Mucosa of descending colon (tissue), 3 donors: ENCODE results near the gene MRPL19. TPM values are rescaled to one million over a fixed set of nuclear protein-coding genes. Genes with fewer than 3 reads are reported as not detected.

Experiments used
- ATAC-seq: fragments of 200-7000 bp; cut with Tn5 transposase; one replicate; pipeline ENCODE4 v1.9.1; 2020; ENCODE audit warnings: mild to moderate bottlenecking, moderate library complexity
- DNase-seq, 3 donors: peaks; one replicate each; pipeline ENCODE4 v3.0.0-alpha.2; 2020
- H3K36me3 ChIP-seq: fragments of 200-600 bp; one replicate; pipeline ENCODE4 v1.8.0; 2021; ENCODE audit warnings: low read depth, mild to moderate bottlenecking
- H3K4me1 ChIP-seq: fragments of 200-600 bp; one replicate; pipeline ENCODE4 v1.8.0; 2021; ENCODE audit warnings: low read depth, mild to moderate bottlenecking
- H3K4me3 ChIP-seq: fragments of 200-600 bp; one replicate; pipeline ENCODE4 v1.8.0; 2021; ENCODE audit warnings: mild to moderate bottlenecking
- H3K9me3 ChIP-seq: fragments of 200-600 bp; one replicate; pipeline ENCODE4 v1.8.0; 2021; ENCODE audit warnings: mild to moderate bottlenecking
- intact Hi-C, 2 donors: fragments of 100-400 bp; cut with DNase I in 1 of 2; cut with micrococcal nuclease in 1 of 2; formaldehyde crosslinking; loops; one replicate each; pipeline versions ENCODE4 v1.11.0 to v1.11.1; 2022; cut with DNase I, micrococcal nuclease
- total RNA-seq, 3 donors: library from RNA; stranded (reverse); fragmentation: NEBNext Ultra II Directional in 2 of 3; extraction: Animal tissue kit (Norgen Biotek cat#: 25700) in 2 of 3; gene quantifications; one replicate each; pipeline versions ENCODE4 v1.2.1 to v1.2.4, GENCODE V29; 2021 to 2023
- TF ChIP-seq, protein P1 (sequence below): fragments of 200-600 bp; IDR thresholded peaks from one replicate; pipeline ENCODE4 v1.8.0; 2022; ENCODE audit warnings: antibody characterized with exemption, mild to moderate bottlenecking
- donor health status: DM: no; HTN: no; CAD: no; lungs with moderate emphysema.
- donor health status: DM: no; HTN: no; CAD: no.
- donor health status: DM: no; HTN: yes; CAD: no.

Gene MRPL19
- total RNA-seq, 3 donors from 2014 or later = 34.6 to 53.3 (median 45.1) TPM

- H3K9me3 ChIP-seq = no peaks in the 10 kb centered on the region
- no peak overlapping the region for H3K4me3 ChIP-seq
- H3K36me3 ChIP-seq = no peaks in the 10 kb centered on the region
- H3K4me1 ChIP-seq = no peaks in the 10 kb centered on the region
- no peak for ATAC-seq
- no peak for DNase-seq
- TF ChIP-seq, protein P1, sequence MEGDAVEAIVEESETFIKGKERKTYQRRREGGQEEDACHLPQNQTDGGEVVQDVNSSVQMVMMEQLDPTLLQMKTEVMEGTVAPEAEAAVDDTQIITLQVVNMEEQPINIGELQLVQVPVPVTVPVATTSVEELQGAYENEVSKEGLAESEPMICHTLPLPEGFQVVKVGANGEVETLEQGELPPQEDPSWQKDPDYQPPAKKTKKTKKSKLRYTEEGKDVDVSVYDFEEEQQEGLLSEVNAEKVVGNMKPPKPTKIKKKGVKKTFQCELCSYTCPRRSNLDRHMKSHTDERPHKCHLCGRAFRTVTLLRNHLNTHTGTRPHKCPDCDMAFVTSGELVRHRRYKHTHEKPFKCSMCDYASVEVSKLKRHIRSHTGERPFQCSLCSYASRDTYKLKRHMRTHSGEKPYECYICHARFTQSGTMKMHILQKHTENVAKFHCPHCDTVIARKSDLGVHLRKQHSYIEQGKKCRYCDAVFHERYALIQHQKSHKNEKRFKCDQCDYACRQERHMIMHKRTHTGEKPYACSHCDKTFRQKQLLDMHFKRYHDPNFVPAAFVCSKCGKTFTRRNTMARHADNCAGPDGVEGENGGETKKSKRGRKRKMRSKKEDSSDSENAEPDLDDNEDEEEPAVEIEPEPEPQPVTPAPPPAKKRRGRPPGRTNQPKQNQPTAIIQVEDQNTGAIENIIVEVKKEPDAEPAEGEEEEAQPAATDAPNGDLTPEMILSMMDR = no peak
- intact Hi-C loops = no loop called here
Observed at GRCh38 chr2:75688196-75688595, 41.6 kb downstream of the MRPL19 start.

- TF ChIP-seq, protein P1 = no peak
- DNase-seq (no peak), ATAC-seq (no peak)
- no peaks in the 10 kb centered on the region for H3K9me3 ChIP-seq
- no peaks in the 10 kb centered on the region for H3K36me3 ChIP-seq
- H3K4me1 ChIP-seq = no peaks in the 10 kb centered on the region
- intact Hi-C loops = no loop called here
- H3K4me3 ChIP-seq = no peak overlapping the region
Observed at GRCh38 chr2:75698918-75699317, 52.3 kb downstream of the MRPL19 start.

DNA sequence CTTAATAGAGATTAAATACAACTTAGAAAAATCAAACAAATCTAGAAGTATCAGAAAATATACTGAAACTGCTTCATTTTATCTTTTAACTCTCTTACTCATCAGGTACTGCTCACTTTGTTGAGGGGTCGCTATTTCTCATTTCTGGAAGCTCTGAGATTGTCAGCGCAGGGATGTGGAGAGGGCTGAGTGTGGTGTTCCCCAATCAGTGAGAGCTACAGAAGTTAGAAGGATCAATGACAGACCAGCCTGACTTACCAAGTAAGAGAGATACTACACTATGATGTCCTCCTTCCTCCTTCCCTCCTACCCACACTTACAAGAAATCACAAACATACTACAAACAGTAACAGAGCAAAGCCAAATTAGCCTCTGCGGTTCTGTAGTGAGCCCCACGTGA is 56.0 kb downstream of the MRPL19 start:
- intact Hi-C loops = no loop called here
- no peaks in the 10 kb centered on the region for H3K36me3 ChIP-seq

DNA sequence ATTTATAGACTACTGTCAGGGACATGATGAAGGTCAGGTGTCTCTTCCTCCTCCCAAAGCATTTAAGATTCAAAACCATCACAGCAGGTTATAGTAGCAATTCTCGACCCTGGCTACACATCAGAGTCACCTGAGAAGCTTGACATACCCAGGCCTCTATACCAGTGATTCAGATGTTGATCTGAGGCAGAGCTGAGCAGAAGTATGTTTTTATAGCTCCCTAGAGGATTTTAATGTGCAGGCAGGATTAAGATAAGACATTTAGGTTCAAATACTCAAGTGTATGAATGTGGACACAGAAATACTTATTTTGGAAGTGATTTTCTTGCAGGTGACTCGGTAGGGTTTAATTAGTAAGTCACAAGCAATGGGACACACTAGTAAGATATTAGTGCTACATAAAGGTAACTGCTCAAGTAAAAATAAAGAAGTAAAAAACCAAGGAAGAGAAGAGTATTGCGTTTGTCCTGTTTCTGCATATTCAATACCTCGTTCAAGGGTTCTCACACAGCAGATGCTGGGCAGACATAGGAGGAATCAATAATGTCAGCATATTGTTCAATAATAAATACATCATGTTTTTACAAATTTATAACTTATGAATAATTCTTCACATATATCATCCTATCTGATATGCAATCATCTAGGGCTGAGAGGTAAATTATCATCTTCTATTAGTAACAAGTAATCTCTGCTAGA is 57.2 kb downstream of the MRPL19 start:
- Histone ChIP-seq H3K4me3 (no peak overlapping the region), H3K4me1 (no peaks in the 10 kb centered on the region), H3K36me3 (no peaks in the 10 kb centered on the region), H3K9me3 (no peaks in the 10 kb centered on the region)
- ATAC-seq (no peak), DNase-seq (no peak)
- TF ChIP-seq, protein P1 = no peak
- intact Hi-C loops = no loop called here

More for the DNA sequence above, 56.0 kb downstream of the MRPL19 start:
- ATAC-seq (no peak), DNase-seq (no peak)
- TF ChIP-seq, protein P1 = no peak
- Histone ChIP-seq H3K4me3 (no peak overlapping the region), H3K9me3 (no peaks in the 10 kb centered on the region), H3K4me1 (no peaks in the 10 kb centered on the region)

- H3K4me3 ChIP-seq = no peak overlapping the region
- intact Hi-C loops = no loop called here
Observed at GRCh38 chr2:75705921-75706320, 59.3 kb downstream of the MRPL19 start.

More at GRCh38 chr2:75705921-75706320, 59.3 kb downstream of the MRPL19 start:
- DNase-seq = no peak
- ATAC-seq = no peak
- H3K4me1 ChIP-seq = peaks cover 7% of the 10 kb centered on the region
- no peaks in the 10 kb centered on the region for H3K9me3 ChIP-seq
- TF ChIP-seq, protein P1 = no peak
- H3K36me3 ChIP-seq = no peaks in the 10 kb centered on the region
